ENCODE results near the gene DDIT4L.
"Not testable (repeated sequence)": the region's sequence is repeated elsewhere in the genome, so short reads cannot be mapped to it uniquely, and the experiment has no call there.

Gene DDIT4L, protein sequence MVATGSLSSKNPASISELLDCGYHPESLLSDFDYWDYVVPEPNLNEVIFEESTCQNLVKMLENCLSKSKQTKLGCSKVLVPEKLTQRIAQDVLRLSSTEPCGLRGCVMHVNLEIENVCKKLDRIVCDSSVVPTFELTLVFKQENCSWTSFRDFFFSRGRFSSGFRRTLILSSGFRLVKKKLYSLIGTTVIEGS

DNA sequence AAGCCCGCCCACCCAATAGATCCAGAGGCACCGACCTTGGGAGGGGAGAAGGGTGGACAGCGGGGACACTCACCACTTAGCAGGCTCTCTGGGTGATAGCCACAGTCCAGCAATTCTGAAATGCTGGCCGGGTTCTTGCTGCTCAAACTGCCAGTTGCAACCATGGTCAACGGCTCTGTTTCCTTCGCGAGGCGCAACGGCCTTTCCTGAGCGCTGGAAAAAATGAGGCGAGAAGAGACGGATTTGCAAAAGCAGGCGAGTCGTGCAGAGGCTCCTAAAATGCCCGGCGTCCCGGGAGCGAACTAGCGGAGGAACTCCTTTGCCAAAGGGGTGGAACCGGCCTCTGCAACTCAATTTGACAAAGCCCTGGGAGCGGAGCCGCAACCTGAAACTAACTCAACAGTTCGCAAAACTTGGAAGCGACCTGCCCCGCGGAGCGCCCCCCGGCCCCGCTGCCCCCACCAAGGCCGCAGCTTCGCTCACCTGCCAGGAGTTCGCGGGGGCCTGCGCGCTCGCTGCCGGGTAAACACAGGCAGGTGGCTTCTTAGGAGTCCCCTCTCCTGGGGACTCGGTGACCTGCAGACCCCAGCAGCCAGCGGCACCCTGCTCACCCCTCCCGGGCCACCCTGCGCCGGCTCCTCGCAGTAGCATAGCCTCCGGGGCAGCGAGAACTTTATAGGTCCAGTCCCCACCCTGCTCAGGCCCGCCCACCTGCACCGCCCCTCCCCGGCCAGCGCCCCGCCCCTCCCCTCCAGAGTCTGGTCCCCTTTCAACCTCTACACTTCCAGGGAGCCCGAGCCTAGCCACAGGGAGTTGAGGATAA is at the start of gene DDIT4L:
DDIT4L (minus strand) TSS at position 649 of the 823 bp plus-strand sequence; CDS start at position 164, 485 bp downstream.
- Histone ChIP-seq H3K4me1 (ENCODE audit: insufficient read depth, low read length) (peaks cover 5% of the 10 kb centered on the region; the same call in 1 of the 2 replicates), H3K9me3 (ENCODE audit: control insufficient read depth, insufficient read depth, low read length) (no peaks in the 10 kb centered on the region), H3K36me3 (ENCODE audit: insufficient read depth, low read length) (no peaks in the 10 kb centered on the region; the same call in 1 of the 2 replicates), H3K9ac (ENCODE audit: low read depth, low read length) (peak within 1 kb of the TSS; percentile 82)

DNA sequence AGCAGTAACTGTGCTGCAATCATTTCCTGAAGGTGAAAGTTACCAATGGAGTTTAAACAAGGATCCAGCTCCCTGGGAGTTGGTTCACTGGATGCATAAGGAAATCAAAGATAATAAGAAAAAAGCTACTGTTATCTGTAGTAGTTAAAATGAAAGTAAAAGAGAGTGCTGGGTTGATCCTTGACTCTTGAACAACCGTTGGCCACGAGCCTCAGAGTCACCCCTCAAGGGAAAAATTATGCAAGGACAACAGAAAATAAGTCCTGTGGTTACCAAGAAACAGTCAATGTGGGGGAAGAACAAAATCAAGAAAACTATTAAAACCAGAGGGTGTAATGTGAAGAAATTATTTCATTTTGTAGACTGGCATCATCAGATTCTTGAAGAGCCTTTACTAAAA is 49.7 kb upstream of the DDIT4L start:
- Histone ChIP-seq H3K4me1 (ENCODE audit: insufficient read depth, low read length) (no peaks in the 10 kb centered on the region), H3K9ac (ENCODE audit: low read depth, low read length) (no peak overlapping the region), H3K9me3 (ENCODE audit: control insufficient read depth, insufficient read depth, low read length) (peaks cover 8% of the 10 kb centered on the region; the same call in 1 of the 2 replicates), H3K36me3 (ENCODE audit: insufficient read depth, low read length) (no peaks in the 10 kb centered on the region)

DNA sequence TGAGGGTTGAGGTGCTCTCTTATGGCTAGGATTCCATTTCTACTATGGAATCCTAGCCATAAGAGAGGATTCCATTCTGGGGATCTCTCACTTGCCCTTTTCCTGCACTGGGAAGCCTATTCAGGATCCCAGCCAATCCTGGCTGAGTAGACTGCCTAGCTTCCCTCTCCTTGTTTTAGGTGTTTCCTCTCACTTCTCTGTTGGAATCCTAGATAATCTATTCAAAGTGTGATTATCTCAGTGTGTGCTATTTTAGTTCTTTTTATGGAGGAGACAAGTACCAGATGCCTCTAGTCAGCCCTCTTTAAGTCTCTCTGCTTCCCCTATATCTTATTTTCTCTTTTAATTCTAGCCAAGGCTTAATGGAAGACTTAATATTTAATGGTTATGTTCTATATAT is 34.5 kb upstream of the DDIT4L start:
- no peak overlapping the region for H3K9ac ChIP-seq (ENCODE audit: low read depth, low read length)
- H3K4me1 ChIP-seq (ENCODE audit: insufficient read depth, low read length): no peaks in the 10 kb centered on the region
- peaks cover 4% of the 10 kb centered on the region; the same call in 1 of the 2 replicates for H3K9me3 ChIP-seq (ENCODE audit: control insufficient read depth, insufficient read depth, low read length)
- H3K36me3 ChIP-seq (ENCODE audit: insufficient read depth, low read length): no peaks in the 10 kb centered on the region; the same call in 1 of the 2 replicates

DNA sequence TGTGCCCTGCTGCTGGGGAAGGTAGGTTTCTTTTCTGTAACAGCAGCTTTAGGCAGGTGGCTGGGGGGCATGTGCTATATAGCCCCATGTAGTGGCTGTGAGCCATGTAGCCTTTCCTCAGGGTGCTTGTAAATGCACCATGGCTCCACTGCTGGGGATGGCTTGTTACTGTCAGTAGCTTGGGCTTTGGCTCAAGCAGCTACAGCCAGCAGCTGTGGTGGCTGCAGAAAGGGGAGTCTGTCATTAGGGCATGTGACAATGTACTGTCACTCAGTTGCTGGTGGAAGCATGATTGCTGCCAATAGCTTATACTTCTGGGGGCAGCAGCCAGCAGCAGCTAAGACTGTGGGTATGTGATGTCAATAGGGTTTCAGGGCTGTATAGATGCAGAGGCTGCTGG is 33.9 kb upstream of the DDIT4L start:
- Histone ChIP-seq H3K4me1 (ENCODE audit: insufficient read depth, low read length) (no peaks in the 10 kb centered on the region), H3K36me3 (ENCODE audit: insufficient read depth, low read length) (no peaks in the 10 kb centered on the region; the same call in 1 of the 2 replicates), H3K9ac (ENCODE audit: low read depth, low read length) (no peak overlapping the region), H3K9me3 (ENCODE audit: control insufficient read depth, insufficient read depth, low read length) (peaks cover 4% of the 10 kb centered on the region; the same call in 1 of the 2 replicates)

DNA sequence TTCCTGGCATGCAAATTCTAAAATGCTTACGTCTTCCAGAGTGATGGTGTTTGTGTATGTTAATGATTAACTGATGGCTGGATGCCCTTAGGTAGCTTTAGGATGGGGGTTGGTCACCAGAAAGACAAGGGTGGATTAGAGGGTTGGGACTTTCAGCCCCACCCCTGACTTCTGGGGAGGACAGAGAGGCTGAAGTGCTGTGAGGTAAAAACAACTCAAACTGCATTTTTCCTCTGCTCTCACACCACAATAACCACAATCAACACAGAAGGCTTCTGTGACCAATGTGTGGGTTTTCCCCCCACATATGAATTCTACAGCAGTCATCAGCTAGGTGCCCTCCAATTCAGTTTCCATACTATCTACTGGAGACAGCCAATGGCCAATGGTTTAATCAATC is 18.7 kb upstream of the DDIT4L start:
- H3K9me3 ChIP-seq (ENCODE audit: control insufficient read depth, insufficient read depth, low read length): no peaks in the 10 kb centered on the region
- H3K9ac ChIP-seq (ENCODE audit: low read depth, low read length): no peak overlapping the region
- no peaks in the 10 kb centered on the region for H3K36me3 ChIP-seq (ENCODE audit: insufficient read depth, low read length)
- H3K4me1 ChIP-seq (ENCODE audit: insufficient read depth, low read length): no peaks in the 10 kb centered on the region

DNA sequence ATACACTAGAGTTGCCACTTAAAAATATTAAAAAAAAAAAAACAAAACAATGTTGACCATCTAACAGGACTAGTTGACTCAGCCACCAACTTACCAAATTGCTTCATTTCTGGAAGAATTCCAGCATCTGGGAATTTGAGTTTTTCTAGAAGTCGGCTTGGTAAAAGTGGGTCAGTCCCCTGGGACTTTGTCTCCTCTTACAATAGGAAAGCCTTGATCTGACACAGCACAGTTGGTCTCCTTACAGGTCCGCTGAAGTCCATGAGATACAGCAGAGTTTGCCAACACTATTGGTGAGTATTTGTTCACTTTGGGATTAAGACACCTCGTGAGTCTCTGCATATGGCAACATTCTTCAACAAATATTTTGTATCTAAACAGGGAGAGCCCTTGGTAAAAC is 18.2 kb upstream of the DDIT4L start:
- no peak overlapping the region for H3K9ac ChIP-seq (ENCODE audit: low read depth, low read length)
- H3K36me3 ChIP-seq (ENCODE audit: insufficient read depth, low read length): no peaks in the 10 kb centered on the region
- no peaks in the 10 kb centered on the region for H3K9me3 ChIP-seq (ENCODE audit: control insufficient read depth, insufficient read depth, low read length)
- H3K4me1 ChIP-seq (ENCODE audit: insufficient read depth, low read length): no peaks in the 10 kb centered on the region

DNA sequence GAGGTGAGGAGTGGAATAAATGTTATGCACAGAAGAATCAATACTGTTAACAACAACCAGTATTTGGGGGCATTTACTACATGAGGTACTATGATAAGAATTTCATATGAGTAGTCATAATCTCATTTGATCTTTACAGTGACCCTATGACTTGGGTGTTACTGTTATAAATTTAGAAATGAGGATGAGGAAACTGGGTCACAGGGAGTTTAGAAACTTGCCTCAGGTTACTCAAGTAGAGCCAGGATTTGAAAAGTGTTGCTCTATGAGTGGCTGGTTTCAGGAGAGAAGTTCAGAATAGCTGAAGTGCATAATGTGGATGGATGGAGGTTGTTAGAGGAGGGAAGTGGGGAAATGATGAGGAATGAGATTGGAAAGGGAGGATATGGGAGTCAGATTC is 16.6 kb upstream of the DDIT4L start:
- Histone ChIP-seq H3K9ac (ENCODE audit: low read depth, low read length) (no peak overlapping the region), H3K4me1 (ENCODE audit: insufficient read depth, low read length) (no peaks in the 10 kb centered on the region), H3K9me3 (ENCODE audit: control insufficient read depth, insufficient read depth, low read length) (no peaks in the 10 kb centered on the region), H3K36me3 (ENCODE audit: insufficient read depth, low read length) (no peaks in the 10 kb centered on the region)

DNA sequence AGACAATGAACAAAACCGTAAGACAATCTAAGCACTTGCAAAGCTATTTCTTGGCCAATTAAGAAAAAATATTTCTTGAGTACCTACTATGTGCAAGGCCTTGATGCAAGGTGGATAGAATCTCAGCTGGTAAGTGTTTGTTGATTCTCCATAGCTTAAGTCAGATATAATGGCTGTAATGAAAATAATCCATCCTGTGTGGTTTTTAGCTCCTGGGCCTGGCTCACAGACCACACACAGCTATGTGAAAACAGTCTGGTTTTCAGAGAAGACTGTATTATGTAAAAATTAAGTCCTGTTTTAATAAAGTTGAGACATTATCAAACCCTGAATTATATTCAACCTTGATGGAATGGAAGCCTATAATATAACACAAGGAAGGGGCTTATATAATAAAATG is 7.8 kb upstream of the DDIT4L start:
- Histone ChIP-seq H3K4me1 (ENCODE audit: insufficient read depth, low read length) (no peaks in the 10 kb centered on the region), H3K36me3 (ENCODE audit: insufficient read depth, low read length) (no peaks in the 10 kb centered on the region), H3K9ac (ENCODE audit: low read depth, low read length) (no peak overlapping the region), H3K9me3 (ENCODE audit: control insufficient read depth, insufficient read depth, low read length) (no peaks in the 10 kb centered on the region)

DNA sequence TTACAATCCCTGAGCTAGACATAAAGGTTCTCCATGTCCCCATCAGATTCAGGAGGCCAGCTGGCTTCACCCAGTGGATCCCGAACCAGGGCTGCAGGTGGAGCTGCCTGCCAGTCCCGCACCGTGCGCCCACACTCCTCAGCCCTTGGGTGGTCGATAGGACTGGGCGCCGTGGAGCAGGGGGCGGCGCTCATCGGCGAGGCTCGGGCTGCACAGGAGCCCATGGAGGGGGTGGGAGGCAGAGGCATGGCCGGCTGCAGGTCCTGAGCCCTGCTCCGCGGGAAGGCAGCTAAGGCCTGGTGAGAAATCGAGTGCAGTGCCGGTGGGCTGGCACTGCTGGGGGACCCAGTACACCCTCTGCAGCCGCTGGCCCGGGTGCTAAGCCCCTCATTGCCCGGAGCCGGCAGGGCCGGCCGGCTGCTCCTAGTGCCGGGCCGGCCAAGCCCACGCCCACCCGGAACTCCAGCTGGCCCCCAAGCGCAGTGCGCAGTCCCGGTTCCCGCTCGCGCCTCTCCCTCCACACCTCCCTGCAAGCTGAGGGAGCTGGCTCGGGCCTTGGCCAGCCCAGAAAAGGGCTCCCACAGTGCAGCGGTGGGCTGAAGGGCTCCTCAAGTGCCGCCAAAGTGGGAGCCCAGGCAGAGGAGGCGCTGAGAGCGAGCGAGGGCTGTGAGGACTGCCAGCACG is 6.3 kb upstream of the DDIT4L start:
- not testable (repeated sequence) for H3K9me3 ChIP-seq (ENCODE audit: control insufficient read depth, insufficient read depth, low read length); H3K36me3 ChIP-seq (ENCODE audit: insufficient read depth, low read length); H3K4me1 ChIP-seq (ENCODE audit: insufficient read depth, low read length); H3K9ac ChIP-seq (ENCODE audit: low read depth, low read length)

DNA sequence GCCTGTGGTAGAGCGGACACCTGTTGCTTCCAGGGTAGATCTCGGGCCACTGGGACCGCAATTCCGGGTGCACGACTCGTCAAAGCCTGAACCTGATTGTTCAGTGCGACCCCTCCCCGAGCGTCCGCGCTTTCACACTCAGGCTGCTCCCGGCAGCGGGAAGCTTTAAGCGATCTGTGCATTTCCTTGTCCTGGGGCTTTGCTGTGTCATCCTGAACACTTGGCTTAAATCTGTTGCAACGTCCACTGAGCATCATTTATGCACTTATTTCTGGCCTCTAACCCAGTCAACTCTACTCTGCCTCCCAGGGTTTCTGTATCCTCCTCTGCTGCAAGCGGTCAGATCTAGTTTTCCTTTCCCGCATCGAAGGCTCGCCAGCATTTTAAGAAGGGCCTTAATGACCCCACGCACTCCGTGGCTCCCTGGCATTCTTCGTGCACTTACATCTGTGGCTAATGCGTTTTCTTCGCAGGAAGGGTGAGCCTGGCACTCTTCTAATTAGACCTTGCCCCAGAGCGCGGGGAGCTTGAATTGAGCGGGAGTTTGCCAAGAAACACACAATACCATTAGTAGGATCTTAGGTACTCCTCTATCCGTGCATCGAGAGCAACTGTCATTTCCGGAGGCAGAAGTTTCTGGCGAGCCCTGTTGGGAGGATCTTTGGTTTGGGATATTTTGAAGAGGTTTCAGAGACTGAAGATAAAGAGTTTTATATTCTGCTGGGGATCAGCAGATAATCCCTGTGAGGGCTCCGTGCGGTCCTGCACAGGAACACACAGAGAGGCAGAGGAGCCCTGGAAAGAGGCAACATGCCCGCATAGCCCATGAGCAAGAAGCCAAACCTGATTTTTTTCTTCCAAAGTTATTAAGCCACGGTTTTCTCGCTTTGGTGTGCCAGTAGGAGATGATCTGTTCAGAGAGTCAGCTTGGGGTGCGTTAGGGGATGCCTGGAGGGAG is 654 bp upstream of the DDIT4L start:
- Histone ChIP-seq H3K9ac (ENCODE audit: low read depth, low read length) (peak overlapping the region; percentile 82), H3K9me3 (ENCODE audit: control insufficient read depth, insufficient read depth, low read length) (no peaks in the 10 kb centered on the region), H3K4me1 (ENCODE audit: insufficient read depth, low read length) (peaks cover 5% of the 10 kb centered on the region; the same call in 1 of the 2 replicates), H3K36me3 (ENCODE audit: insufficient read depth, low read length) (no peaks in the 10 kb centered on the region; the same call in 1 of the 2 replicates)

DNA sequence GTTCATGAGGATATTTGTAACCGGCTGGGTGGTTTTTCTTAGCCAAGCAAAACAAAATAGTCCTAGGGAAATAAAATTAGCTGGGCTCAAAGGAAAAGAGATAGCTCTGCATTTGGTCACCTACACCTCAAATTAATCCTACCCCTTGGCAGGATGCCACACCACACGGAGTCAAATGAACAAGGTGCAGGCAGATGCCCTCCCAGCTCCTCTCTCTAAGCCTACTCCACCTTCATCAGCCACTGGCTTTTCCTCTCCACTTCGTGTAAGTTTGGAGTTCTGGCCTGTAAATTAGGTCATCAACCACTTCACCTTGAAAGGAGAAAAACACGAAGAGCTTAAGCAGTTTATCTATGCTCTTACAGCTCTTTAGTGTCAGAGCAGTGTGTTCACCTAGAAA is 1.4 kb downstream of the DDIT4L start:
- Histone ChIP-seq H3K36me3 (ENCODE audit: insufficient read depth, low read length) (no peaks in the 10 kb centered on the region; the same call in 1 of the 2 replicates), H3K9me3 (ENCODE audit: control insufficient read depth, insufficient read depth, low read length) (no peaks in the 10 kb centered on the region), H3K4me1 (ENCODE audit: insufficient read depth, low read length) (peaks cover 5% of the 10 kb centered on the region; the same call in 1 of the 2 replicates), H3K9ac (ENCODE audit: low read depth, low read length) (peak overlapping the region; percentile 82)

DNA sequence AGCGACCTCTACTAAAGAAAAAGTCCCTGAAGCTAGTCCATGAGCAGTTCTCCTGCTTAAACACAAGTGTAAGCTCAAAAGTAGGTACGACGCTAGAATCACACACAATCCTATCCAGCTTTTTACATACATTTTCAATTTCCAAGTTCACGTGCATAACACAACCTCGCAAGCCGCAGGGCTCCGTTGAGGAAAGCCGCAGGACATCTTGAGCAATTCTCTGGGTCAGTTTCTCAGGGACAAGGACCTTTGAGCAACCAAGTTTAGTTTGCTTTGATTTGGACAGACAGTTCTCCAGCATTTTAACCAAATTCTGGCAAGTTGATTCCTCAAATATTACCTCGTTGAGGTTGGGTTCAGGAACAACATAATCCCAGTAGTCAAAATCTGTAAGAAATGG is 2.5 kb downstream of the DDIT4L start:
- H3K9me3 ChIP-seq (ENCODE audit: control insufficient read depth, insufficient read depth, low read length): no peaks in the 10 kb centered on the region
- H3K4me1 ChIP-seq (ENCODE audit: insufficient read depth, low read length): peaks cover 5% of the 10 kb centered on the region; the same call in 1 of the 2 replicates
- no peaks in the 10 kb centered on the region; the same call in 1 of the 2 replicates for H3K36me3 ChIP-seq (ENCODE audit: insufficient read depth, low read length)
- H3K9ac ChIP-seq (ENCODE audit: low read depth, low read length): no peak overlapping the region

DNA sequence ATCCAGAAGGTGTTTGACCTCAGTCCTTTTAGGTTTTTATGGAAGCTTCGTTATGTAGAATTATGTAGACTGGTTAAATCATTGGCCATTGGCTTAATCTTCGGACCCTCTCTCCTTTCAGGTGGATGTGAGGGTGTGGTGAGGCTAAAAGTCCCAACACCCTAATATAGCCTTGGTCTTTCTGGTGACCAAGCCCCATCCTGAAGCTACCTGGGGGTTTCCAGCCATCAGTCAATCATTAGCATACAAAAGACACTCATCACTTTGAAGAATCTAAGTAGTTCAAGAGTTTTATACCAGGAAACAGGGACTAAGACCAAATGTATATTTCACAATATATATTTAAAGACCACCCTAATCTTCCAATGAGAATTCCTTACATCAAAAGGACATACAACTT is 5.5 kb downstream of the DDIT4L start:
- no peaks in the 10 kb centered on the region for H3K9me3 ChIP-seq (ENCODE audit: control insufficient read depth, insufficient read depth, low read length)

More for the DNA sequence above, 5.5 kb downstream of the DDIT4L start:
- Histone ChIP-seq H3K4me1 (ENCODE audit: insufficient read depth, low read length) (peaks cover 5% of the 10 kb centered on the region; the same call in 1 of the 2 replicates), H3K36me3 (ENCODE audit: insufficient read depth, low read length) (no peaks in the 10 kb centered on the region; the same call in 1 of the 2 replicates), H3K9ac (ENCODE audit: low read depth, low read length) (no peak overlapping the region)

Data from ES-I3 (cell line).